ENCODE results near the gene ACADSB.

ACADSB gene

DNA sequence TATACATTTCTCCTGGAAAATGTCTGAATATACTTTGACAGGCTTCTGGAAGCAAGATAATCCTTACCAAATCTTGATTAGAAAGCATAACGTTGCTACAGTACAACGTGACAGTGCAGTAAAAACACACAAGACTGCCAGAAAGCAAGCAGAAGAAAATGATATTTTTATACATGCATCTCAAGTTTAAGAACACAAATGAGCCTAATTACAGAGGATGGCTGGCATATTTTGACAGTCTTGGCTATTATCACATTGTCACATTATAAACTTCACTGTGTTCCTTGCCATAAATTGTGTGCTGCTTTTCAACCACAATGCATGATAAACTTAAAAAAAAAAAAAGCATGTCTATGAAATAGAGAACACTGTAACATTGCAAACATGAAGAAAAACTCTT, 4.5 kb upstream of the ACADSB start:
- ATAC-seq = no peak
- no peak for DNase-seq

DNA sequence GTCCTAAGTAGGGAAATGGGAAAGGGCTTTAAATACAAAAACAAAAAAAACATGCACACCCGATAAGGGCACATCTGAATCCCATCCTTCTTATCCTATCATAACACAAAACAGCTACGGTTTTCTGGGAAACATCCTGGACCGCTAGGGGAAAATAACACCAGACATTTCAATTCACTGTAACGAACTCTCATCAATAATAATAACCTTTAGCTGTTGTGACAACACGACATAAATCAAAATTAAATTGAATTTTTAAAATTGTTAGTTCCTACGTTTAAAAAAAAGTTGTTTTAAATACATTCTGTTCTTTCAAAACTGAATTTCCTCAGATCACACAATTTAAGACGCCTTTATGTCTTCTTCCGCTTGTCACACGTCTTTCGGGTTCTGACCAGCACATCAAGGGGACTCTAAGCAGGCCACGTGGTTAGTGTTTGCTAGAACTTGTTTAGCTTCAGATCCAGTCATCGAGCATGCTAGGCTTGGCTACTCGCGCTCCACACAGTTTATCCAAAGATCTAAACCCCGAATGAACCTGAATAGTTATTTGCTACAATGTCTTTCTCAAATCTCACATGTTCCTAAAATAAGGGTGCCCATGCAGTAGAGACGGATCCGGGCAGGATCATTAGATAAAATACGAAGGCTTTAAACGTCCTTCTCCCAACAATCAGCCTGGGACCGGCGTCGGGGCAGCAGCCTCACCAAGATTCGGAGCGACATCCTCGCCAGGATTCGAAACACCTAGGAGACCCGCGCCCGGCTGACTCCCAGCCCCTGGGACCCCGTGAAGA, 1.1 kb upstream of the ACADSB start:
- ATAC-seq = peak; percentile 39

DNA sequence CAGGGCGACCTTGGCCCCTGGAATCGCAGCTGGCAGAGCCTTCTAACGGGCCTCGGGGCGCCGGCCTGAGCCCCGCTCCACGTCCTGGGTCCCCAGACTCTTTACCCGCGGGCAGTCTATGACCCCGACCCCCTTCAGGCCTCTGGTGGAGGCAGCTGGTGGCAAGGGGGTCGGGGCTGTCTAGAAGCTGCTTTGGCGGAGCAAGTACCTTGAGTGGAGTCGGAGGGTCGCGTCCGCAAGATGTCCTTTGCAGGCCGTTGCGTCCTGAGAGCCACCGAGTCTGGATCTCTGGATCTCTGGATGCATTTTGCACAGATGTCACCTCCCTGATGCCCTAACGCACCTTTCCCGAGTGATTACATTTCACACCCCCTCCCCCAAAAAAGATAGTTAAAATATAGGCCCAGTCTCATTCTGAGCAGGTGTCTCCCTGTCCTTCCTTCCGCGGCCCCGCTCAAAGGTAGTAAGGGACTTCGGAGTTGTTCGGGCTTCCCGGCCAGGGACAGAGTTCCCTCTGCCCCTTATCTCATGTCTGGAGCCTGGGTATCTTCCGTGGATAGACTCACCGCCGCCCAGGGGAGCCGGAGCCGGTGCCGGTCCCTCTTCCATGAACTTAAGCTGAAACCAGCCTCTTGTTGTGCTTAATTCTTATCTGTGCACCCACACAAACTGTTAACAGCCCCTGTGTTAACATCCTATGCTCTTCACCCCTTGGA, 457 bp downstream of the ACADSB start:
- no peak for ATAC-seq

More for the DNA sequence above, 1.1 kb upstream of the ACADSB start:
- DNase-seq = peak; percentile 38

DNA sequence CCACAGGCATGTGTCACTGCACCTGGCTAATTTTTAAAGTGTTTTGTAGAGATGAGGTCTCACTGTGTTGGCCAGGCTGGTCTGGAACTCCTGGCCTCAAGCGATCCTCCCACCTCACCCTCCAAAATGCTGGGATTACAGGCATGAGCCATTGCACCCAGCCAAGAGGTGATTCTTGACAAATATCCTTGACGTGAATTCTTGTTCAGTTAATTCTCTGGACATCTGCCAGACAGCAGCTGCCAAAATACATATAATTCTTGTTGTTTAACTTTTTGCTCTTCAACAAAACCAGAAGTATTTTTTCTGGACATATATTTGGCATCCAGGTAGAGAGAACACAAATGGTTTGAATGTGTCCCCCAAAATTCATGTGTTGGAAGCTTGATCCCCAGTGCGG, 3.2 kb downstream of the ACADSB start:
- no peak for DNase-seq
- ATAC-seq = no peak

More for the DNA sequence above, 457 bp downstream of the ACADSB start:
- peak; percentile 26 for DNase-seq

DNA sequence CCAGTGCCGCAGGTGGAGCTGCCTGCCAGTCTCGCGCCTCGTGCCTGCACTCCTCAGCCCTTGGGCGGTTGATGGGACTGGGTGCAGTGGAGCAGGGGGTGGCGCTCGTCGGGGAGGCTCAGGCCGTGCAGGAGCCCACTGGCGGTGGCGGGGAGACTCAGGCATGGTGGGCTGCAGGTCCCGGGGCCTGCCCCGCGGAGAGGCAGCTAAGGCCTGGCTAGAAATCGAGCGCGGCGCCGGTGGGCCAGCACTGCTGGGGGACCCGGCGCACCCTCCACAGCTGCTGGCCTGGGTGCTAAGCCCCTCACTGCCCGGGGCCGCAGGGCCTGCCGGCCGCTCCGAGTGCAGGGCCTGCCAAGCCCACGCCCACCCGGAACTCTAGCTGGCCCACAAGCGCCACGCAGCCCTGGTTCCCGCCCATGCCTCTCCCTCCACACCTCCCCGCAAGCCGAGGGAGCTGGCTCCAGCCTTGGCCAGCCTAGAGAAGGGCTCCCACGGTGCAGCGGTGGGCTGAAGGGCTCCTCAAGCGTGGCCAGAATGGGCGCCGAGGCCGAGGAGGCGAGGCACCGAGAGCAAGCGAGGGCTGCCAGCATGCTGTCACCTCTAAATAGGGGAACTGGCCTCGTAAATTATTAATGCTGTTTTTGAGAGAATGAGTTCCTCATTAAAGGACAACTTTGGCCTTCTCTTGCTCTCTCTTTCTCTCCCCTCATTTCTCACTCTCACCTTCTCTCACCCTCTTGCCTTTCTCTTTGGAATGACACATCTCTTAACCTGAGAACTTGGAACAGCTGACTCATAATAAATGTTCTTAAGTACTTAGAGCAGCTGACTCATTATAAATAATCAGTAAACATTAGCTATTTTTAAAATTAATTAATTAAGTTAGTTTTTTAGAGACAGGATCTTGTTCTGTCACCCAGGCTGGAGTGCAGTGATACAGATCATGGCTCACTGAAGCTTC, 4.9 kb downstream of the ACADSB start:
- no peak for ATAC-seq
- no peak for DNase-seq

DNA sequence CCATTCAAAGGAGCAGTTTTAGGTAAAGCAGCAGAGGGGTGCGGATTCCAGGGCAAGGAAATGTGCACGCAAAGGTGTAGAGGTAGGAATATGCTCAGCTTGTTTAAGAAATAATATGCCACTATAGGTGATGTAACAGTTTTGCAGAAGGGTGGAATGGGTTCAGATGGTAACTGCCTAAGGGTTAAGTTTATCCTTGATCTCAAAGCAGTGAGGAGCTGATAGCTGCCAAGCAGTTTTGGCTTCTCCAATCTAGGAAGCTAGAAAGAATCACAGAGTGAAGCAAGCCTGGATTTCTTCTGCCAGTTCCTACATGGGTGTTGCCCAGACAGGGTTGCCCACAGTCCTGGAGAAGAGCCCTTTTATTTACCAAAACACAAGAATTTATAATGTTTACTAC, 6.0 kb downstream of the ACADSB start:
- ATAC-seq (no peak), DNase-seq (no peak)

DNA sequence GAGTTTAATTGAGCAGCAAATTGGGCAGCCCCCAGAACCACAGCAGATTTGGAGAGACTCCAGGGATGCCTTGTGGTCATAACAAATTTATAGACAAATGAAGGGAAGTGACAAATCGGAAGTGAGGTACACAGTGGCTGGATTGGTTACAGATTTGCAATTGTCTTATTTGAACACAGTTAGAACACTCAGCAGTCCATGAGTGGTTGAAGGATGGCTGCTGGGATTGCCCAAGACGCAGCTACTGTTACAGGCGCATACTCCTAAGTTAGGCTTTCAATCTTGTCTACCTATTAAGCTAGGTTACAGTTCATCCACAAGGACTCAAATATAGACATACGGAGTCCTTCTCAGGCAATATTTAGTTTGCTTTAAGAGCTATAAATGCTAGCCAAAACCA, 7.4 kb downstream of the ACADSB start:
- ATAC-seq (no peak), DNase-seq (no peak)

DNA sequence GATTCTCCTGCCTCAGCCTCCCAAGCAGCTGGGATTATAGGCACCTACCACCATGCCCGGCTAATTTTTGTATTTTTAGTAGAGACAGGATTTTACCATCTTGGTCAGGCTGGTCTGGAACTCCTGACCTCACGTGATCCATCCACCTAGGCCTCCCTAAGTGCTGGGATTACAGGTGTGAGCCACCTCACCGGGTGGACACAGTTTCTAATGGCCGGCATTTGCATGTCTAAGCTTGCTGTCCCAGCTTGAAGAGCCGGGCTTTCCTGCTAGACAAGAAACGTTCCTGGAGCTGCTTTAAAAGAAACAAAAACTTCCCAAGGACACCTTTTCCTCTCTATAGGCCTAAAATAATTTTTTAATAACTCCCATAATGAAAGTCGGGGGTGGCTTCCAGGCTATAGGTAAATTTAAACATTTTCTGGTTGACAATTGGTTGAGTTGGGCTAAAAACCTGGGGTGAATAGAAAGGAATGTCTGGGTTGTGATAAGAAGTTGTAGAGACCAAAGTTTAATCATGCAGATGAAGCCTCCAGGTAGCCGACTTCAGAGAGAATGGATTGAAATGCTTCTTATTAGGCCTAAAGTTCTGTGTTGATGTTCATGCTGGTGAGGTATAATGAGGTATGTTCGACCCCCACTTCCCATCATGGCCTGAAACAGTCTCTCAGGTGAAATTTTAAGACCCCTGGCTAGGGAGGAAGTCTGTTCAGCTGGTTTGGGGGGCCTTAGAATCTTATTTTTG, 8.8 kb downstream of the ACADSB start:
- ATAC-seq (no peak), DNase-seq (no peak)

DNA sequence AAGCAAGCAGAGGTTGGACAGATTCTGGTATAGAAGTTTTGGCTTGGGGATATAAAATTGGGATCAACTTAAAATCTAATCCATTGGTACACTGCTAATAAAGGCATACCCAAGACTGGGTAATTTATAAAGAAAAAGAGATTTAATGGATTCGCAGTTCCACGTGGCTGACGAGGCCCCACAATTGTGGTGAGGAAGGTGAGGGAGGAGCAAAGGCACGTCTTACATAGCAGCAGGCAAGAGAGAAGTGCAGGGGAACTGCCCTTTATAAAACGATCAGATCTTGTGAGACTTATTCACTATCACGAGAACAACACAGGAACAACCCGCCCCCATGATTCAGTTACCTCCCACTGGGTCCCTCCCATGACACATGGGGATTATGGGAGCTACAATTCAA, 9.7 kb downstream of the ACADSB start:
- DNase-seq (no peak), ATAC-seq (no peak)

DNA sequence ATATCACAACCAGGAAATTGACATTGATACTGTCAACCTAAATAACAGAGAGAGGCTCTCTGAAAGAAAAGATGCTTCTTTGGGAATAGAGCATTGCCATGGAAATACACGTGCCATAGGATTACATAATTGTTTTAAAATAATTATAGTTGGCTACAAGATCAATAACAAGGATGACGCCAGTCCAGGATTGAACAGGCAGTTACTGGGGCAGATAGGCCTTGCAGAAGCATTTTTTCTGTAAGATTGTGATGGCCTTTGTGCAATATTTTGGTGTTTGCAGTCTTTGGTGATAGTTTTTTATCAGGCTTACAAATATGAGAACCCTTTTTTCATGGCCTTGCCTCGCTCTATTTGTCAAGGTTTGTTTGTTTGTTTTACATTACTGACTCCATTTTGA, 10.5 kb downstream of the ACADSB start:
- ATAC-seq (no peak), DNase-seq (no peak)

DNA sequence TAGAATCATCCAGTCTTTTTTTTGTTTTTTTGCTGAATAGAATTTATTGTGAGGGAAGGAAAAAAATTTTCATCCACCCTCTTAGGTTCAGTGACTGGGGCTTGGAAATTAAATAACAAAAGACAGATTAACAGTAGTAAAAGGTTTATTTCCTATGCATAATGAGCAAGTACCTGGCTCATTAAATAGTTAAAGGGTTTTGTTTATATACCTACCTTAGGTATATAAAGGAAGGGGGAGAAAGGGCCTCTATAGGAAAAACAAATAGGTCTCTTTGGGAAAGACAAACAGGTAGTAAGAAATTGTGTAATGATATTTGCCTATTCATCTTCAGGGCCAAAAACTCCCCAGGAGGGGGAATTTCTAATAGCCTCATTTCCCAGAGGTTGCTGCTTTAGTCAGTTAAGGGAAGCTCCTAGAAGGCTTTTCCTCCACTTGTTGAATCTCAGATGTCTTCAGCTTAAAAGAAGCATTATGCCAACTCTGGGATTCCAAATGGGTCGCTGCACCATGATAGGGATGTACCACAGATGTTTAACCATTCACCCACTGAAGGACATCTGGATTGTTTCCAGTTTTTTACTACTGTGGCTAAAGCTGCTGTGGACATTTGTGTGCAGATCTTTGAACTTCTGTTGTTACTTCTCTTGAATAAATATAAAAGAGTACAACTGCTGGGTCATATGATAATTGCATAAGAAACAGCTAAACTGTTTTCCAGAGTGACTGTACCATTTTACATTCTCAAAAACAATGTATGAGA, 11.3 kb downstream of the ACADSB start:
- ATAC-seq (no peak), DNase-seq (no peak)

DNA sequence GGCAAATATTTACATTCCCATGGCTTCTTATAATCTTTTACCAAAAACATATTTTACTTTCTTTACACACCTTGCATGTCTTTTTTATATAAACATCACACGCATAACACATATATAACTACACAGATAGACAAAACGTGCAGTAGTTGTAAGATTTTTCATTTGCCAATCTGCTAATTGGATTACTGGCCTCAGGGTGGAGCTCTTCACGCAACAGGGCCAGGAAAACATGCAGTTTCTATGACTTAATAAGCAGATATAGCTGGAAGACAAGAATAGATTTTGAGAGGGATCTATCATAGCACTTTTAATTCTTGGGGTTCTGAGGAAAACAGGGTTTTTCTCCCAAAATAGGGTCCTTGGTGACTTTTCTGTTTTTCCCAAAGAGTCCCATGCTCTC, 12.7 kb downstream of the ACADSB start:
- ATAC-seq (no peak), DNase-seq (no peak)

DNA sequence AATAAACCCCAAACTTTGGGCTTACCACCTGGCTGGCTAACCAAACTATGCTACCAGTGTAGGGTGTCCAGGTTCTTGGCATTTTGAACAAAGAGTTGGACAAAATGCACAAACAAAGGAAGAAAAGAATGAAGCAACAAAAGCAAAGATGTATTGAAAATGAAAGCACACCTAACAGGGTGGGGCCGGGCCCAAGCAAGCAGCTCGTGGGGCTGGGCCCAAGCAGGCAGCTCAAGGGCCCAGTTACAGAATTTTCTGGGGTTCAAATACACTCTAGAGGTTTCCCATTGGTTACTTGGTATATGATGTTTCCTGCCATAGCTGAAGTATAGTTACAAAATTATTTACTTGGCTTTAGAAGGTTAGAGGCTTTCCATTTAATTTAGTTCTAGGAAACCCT, 15.7 kb downstream of the ACADSB start:
- DNase-seq (no peak), ATAC-seq (no peak)

DNA sequence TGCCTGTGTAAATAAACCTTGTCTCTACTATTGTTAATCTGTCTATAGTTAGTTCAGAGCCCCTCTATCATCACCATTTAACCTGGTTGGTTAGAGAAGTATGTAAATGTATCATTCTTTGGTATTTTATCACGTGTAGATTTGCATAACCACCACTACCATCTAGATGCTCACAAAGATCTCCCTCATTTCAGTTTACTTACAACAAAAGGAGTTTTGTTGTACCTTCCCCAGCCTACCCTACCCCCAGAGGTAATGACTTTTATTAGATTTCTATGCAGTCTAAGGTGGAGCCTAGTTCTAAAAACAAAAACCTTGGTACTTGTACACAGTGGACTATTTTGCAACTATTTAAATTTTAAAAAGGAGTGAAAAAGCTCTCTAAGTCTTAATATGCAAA, 17.5 kb downstream of the ACADSB start:
- ATAC-seq = no peak
- DNase-seq = no peak

DNA sequence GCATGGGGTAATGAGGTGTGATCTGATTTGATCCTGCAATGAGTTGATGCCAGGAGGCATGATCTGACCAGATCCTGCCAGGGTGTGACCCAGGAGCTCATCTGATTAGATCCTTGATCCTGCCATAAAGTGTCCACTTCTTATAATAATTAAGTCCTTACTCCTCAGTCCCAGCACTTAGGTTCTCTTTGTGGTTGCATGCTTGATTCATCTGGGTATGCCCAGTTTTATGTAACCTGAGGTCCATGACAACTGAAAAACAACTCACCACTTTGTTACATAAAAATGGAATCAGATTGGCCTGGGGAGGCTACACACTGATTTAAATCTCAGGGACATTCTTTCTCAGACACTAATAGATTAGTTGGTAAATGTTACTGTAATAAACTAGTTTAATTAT, 19.1 kb downstream of the ACADSB start:
- ATAC-seq (no peak), DNase-seq (no peak)

DNA sequence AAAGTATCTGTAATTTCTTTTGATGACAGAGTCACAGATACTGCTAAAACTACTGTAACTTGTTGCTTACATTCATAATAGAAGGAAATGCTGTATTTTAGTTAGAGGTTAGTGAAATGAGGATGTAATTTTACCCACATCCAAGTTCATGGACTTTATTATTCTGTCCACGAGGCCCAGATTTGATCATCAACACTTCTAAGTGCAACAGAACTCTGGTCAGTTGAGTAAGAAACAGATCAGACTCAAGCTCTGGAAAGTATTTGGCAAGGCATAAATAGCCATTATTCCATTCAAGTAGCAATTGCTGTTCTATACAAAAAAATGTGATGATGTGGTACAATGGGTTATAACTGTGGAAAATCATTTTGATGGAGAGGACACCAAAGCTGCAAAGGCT, 22.3 kb downstream of the ACADSB start:
- DNase-seq (no peak), ATAC-seq (no peak)

DNA sequence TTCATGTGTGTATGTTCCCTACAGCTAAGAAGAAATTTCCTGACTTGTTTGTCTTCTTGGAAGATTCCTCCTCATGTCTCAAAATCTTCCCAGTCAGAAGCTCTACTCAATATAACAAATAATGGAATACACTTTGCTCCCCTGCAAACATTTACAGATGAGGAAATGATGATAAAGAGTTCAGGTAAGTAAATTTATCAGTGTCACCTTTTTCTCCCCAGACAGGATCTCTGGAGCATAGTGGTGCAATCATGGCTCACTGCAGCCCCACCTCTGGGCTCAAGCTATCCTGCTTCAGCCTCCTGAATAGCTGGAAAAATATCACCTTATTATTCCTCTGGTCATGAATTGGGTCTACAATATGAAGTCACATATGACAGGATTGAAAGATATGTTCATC, 25.5 kb downstream of the ACADSB start:
- DNase-seq (no peak), ATAC-seq (no peak)

DNA sequence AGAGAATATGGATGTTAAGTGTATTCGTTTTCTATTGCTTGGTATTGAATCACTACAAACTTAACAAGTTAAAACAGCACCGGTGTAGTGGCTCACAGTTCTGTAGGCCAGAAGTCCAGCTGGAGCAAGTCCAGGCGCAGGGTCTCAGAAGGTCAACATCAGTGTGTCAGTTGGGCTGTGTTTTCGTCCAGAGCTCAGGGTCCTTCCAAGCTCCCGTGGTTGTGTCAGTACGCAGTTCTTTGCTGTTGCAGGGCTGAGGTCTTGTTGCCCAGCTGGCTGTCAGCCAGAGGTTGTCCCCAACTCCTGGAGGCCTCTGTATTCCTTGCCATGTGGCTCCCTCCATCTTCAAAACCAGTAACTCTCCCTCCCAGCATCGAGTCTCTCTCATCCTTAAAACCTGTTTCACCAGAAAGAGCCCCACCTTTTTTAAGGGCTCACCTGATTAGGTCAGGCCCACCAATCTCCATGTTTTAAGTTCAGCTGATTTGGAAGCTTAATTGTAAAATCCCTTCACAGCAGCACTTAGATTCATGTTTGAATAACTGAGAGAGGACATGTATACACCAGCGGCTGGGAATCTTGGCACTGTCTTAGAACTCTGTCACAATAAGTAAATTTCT, 26.8 kb downstream of the ACADSB start:
- DNase-seq = no peak
- ATAC-seq = no peak

DNA sequence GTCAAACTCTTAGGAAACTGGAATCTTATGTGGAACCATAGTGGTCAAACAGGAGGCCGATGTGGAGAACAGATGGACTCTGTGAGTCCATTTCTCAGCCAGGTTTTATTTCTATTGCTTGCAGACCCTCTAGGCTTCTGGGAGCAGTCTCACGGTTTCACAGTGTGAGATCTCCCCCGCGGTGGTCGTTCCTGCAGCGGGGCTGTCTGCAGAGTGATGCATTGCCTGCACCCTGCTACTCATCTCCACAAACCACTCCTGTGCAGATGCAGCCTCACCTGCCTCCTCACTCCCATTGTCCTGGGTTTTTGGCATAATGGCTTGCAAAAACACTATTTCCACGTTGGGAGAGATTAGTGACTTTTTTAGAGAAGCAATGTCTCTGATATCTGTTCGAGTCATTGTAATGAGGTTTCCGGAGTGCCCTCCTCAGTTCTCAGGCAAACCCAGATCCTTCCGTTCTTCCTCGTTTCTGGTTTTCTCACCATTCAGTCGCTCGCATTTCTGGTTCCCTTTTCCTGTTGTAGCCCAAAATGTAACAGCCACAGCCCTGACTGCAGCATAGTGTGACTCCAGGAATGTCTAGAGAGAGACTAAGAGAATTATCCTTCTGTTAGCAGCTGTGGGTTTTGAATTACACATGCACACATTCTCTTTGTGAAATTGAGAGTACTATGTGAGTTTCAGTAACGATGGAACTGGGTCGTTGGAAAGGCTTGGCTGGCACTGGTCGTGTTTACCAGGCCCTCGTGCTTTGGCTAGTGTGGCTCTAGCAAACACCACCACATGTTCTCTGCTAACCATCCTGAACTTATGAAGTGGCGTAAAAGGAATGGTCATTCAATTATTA, 30.2 kb downstream of the ACADSB start:
- DNase-seq (no peak), ATAC-seq (no peak)

DNA sequence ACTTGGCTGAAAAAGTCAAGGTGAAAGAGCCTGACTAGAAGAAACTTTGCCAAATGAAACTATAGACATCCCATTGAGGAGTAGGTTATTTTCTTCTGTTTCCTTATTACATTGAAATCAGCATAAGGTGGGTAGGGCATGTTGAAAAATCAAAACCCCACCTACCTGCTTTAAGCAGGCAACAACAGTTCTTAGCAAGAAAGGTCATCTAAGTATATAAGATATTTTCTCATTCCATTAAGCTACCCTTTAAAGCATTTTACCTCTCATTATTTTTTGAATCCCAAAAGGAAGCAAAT, 30.8 kb downstream of the ACADSB start:
- no peak for ATAC-seq
- DNase-seq = no peak
